HepG2 (cell line): ENCODE data around the gene PIK3R1. TPM values are rescaled to one million over a fixed set of nuclear protein-coding genes. Genes with fewer than 3 reads are reported as not detected.

Experiments used
- ARHGAP35 ChIP-seq: sonication (generic); formaldehyde crosslinking; IDR thresholded peaks from 2 replicates; pipeline ENCODE4 v1.9.0; 2022; ENCODE audit warnings: mild to moderate bottlenecking, inconsistent platforms, moderate library complexity, missing genetic modification reagents, borderline replicate concordance
- BRCA1 ChIP-seq: sonication (generic); formaldehyde crosslinking; IDR thresholded peaks from 2 replicates; pipeline ENCODE4 v1.4.0; 2020; ENCODE audit warnings: missing genetic modification reagents
- HOXA7 ChIP-seq: sonication (generic); formaldehyde crosslinking; IDR thresholded peaks from 2 replicates; pipeline ENCODE4 v1.8.1; 2022; ENCODE audit warnings: mild to moderate bottlenecking, missing genetic modification reagents, moderate library complexity
- JUN ChIP-seq: sonication (generic); formaldehyde crosslinking; IDR thresholded peaks from 2 replicates; pipeline ENCODE4 v1.4.0; 2020; ENCODE audit warnings: mild to moderate bottlenecking, missing genetic modification reagents
- NFATC3 ChIP-seq: sonication (generic); formaldehyde crosslinking; IDR thresholded peaks from 2 replicates; pipeline ENCODE4 v1.5.1; 2020; ENCODE audit warnings: mild to moderate bottlenecking, missing genetic modification reagents
- NFRKB ChIP-seq: fragments of 450-650 bp; IDR thresholded peaks from 2 replicates; pipeline ENCODE4 v1.6.1; 2017
- NONO ChIP-seq, 2 experiments: fragments of 450-650 bp in 1 of 2; sonication (generic) in 1 of 2; formaldehyde crosslinking in 1 of 2; IDR thresholded peaks in 1 of 2; conservative IDR thresholded peaks in 1 of 2; 2 replicates each; pipeline versions ENCODE4 v1.6.1 to v1.8.0; 2017 to 2022; ENCODE audit warnings: mild to moderate bottlenecking in 1 of 2, missing genetic modification reagents in 1 of 2, moderate library complexity in 1 of 2
- RORA ChIP-seq: sonication (generic); formaldehyde crosslinking; IDR thresholded peaks from 2 replicates; pipeline ENCODE4 v1.5.0; 2020; ENCODE audit warnings: mild to moderate bottlenecking, missing genetic modification reagents, moderate library complexity
- SMAD9 ChIP-seq: sonication (generic); formaldehyde crosslinking; IDR thresholded peaks from 2 replicates; pipeline ENCODE4 v1.5.1; 2020; ENCODE audit warnings: mild to moderate bottlenecking, missing genetic modification reagents
- XBP1 ChIP-seq: sonication (generic); formaldehyde crosslinking; IDR thresholded peaks from 2 replicates; pipeline ENCODE4 v1.5.0; 2020; ENCODE audit warnings: missing genetic modification reagents
- ZFP1 ChIP-seq: IDR thresholded peaks from 2 replicates; pipeline ENCODE4 v1.6.1; 2016
- ZFX ChIP-seq: sonication (generic); formaldehyde crosslinking; IDR thresholded peaks from 2 replicates; pipeline ENCODE4 v1.4.0; 2020; ENCODE audit warnings: mild to moderate bottlenecking, low read depth, missing genetic modification reagents, moderate library complexity
- ZNF24 ChIP-seq: fragments of 450-650 bp; IDR thresholded peaks from 2 replicates; pipeline ENCODE4 v1.6.1; 2017; ENCODE audit warnings: antibody characterized with exemption, mild to moderate bottlenecking
- ZNF296 ChIP-seq: sonication (generic); formaldehyde crosslinking; conservative IDR thresholded peaks from 2 replicates; pipeline ENCODE4 v1.5.0; 2020; ENCODE audit warnings: mild to moderate bottlenecking, missing genetic modification reagents
- ZNF598 ChIP-seq: sonication (generic); formaldehyde crosslinking; IDR thresholded peaks from 2 replicates; pipeline ENCODE4 v1.5.1; 2020; ENCODE audit warnings: mild to moderate bottlenecking, missing genetic modification reagents, borderline replicate concordance
- ZNF619 ChIP-seq: sonication (generic); formaldehyde crosslinking; IDR thresholded peaks from 2 replicates; pipeline ENCODE4 v1.4.0; 2020; ENCODE audit warnings: mild to moderate bottlenecking, missing genetic modification reagents
- ZNF749 ChIP-seq: sonication (generic); formaldehyde crosslinking; IDR thresholded peaks from 2 replicates; pipeline ENCODE4 v1.8.0; 2022; ENCODE audit warnings: mild to moderate bottlenecking, missing genetic modification reagents, moderate library complexity, borderline replicate concordance
- ZNF773 ChIP-seq: sonication (generic); formaldehyde crosslinking; IDR thresholded peaks from 2 replicates; pipeline ENCODE4 v1.4.0; 2020; ENCODE audit warnings: missing genetic modification reagents, borderline replicate concordance
- polyA plus RNA-seq, 8 experiments: library from polyadenylated mRNA; depleted of rRNA in 3 of 8; stranded (reverse) in 7 of 8; unstranded in 1 of 8; fragments of >200 nt; fragmentation: Illumina TruSeq in 4 of 8; extraction: Trizol in 4 of 8; gene quantifications; 2 replicates each; pipeline versions ENCODE4 v1.2.1 to v1.2.3, GENCODE V29; 2011 to 2016; ENCODE audit warnings: low read depth in 4 of 8, missing spikeins in 1 of 8, mixed read lengths in 1 of 8; ENCODE audit not compliant: insufficient read depth in 1 of 8
- total RNA-seq, 5 experiments: library from RNA; depleted of rRNA; stranded (reverse); fragments of >200 nt; fragmentation: Illumina TruSeq; extraction: Trizol; gene quantifications; 2 replicates each; pipeline ENCODE4 v1.2.3, GENCODE V29; 2016; ENCODE audit warnings: low read depth in 1 of 5
- TF ChIP-seq, protein P1 (sequence below): sonication (generic); formaldehyde crosslinking; IDR thresholded peaks from 2 replicates; pipeline ENCODE4 v1.4.0; 2020; ENCODE audit warnings: low read depth, missing genetic modification reagents
- TF ChIP-seq, protein P2 (sequence below): sonication (generic); formaldehyde crosslinking; IDR thresholded peaks from 2 replicates; pipeline ENCODE4 v1.4.0; 2020; ENCODE audit warnings: missing genetic modification reagents
- TF ChIP-seq, protein P3 (sequence below): sonication (generic); formaldehyde crosslinking; conservative IDR thresholded peaks from 2 replicates; pipeline ENCODE4 v1.8.1; 2023; ENCODE audit warnings: missing genetic modification reagents
- TF ChIP-seq, protein P4 (sequence below): sonication (generic); formaldehyde crosslinking; IDR thresholded peaks from 2 replicates; pipeline ENCODE4 v1.9.0; 2021; ENCODE audit warnings: missing genetic modification reagents, mild to moderate bottlenecking, borderline replicate concordance

Gene PIK3R1
- total and polyA plus RNA-seq, 2 of the 13 experiments (the other 11 are each of a cell fraction or from before 2014, with no cell fraction given): 8.4 to 21.3 TPM

DNA sequence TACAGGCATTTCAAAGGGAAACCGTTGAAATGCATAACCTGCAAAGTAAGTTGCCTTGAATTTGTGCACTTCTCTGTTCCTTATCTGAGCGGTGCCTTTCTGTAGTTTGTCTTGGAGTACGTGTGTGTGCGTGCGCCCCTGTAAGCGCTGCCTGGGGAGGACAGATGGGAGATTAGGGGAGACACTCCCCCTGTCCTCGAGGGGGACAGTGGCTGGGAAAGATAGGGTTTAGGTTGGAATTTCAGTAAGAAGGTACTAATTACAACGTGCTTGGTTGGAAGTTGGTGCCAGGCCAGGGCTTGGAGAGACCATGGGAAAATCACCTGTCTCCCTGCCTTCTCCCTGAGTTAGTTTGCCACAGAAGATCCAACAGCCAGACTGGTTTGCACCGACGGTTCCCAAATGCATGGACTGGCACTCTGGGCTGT lies 73.2 kb downstream of the PIK3R1 start (continued):
- TF ChIP-seq, protein P1, sequence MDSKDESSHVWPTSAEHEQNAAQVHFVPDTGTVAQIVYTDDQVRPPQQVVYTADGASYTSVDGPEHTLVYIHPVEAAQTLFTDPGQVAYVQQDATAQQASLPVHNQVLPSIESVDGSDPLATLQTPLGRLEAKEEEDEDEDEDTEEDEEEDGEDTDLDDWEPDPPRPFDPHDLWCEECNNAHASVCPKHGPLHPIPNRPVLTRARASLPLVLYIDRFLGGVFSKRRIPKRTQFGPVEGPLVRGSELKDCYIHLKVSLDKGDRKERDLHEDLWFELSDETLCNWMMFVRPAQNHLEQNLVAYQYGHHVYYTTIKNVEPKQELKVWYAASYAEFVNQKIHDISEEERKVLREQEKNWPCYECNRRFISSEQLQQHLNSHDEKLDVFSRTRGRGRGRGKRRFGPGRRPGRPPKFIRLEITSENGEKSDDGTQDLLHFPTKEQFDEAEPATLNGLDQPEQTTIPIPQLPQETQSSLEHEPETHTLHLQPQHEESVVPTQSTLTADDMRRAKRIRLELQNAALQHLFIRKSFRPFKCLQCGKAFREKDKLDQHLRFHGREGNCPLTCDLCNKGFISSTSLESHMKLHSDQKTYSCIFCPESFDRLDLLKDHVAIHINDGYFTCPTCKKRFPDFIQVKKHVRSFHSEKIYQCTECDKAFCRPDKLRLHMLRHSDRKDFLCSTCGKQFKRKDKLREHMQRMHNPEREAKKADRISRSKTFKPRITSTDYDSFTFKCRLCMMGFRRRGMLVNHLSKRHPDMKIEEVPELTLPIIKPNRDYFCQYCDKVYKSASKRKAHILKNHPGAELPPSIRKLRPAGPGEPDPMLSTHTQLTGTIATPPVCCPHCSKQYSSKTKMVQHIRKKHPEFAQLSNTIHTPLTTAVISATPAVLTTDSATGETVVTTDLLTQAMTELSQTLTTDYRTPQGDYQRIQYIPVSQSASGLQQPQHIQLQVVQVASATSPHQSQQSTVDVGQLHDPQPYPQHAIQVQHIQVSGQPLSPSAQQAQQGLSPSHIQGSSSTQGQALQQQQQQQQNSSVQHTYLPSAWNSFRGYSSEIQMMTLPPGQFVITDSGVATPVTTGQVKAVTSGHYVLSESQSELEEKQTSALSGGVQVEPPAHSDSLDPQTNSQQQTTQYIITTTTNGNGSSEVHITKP (CRISPR knock-in tag): no peak
- no peak for TF ChIP-seq XBP1 (CRISPR knock-in tag)
- no peak for TF ChIP-seq SMAD9
- no peak for TF ChIP-seq ZNF749
- TF ChIP-seq ZFX (CRISPR knock-in tag): no peak
- no peak for TF ChIP-seq ZFP1
- no peak for TF ChIP-seq ZNF773 (CRISPR knock-in tag)
- no peak for TF ChIP-seq BRCA1
- TF ChIP-seq ZNF619 (CRISPR knock-in tag): 0 out of 2 replicates have a peak, but pooled peaks have one; percentile 41
- no peak for TF ChIP-seq ARHGAP35 (CRISPR knock-in tag)
- TF ChIP-seq, protein P2, sequence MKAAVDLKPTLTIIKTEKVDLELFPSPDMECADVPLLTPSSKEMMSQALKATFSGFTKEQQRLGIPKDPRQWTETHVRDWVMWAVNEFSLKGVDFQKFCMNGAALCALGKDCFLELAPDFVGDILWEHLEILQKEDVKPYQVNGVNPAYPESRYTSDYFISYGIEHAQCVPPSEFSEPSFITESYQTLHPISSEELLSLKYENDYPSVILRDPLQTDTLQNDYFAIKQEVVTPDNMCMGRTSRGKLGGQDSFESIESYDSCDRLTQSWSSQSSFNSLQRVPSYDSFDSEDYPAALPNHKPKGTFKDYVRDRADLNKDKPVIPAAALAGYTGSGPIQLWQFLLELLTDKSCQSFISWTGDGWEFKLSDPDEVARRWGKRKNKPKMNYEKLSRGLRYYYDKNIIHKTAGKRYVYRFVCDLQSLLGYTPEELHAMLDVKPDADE (CRISPR knock-in tag): no peak
- TF ChIP-seq, protein P3, sequence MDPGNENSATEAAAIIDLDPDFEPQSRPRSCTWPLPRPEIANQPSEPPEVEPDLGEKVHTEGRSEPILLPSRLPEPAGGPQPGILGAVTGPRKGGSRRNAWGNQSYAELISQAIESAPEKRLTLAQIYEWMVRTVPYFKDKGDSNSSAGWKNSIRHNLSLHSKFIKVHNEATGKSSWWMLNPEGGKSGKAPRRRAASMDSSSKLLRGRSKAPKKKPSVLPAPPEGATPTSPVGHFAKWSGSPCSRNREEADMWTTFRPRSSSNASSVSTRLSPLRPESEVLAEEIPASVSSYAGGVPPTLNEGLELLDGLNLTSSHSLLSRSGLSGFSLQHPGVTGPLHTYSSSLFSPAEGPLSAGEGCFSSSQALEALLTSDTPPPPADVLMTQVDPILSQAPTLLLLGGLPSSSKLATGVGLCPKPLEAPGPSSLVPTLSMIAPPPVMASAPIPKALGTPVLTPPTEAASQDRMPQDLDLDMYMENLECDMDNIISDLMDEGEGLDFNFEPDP (CRISPR knock-in tag): no peak
- TF ChIP-seq HOXA7 (CRISPR knock-in tag): no peak
- TF ChIP-seq, protein P4, sequence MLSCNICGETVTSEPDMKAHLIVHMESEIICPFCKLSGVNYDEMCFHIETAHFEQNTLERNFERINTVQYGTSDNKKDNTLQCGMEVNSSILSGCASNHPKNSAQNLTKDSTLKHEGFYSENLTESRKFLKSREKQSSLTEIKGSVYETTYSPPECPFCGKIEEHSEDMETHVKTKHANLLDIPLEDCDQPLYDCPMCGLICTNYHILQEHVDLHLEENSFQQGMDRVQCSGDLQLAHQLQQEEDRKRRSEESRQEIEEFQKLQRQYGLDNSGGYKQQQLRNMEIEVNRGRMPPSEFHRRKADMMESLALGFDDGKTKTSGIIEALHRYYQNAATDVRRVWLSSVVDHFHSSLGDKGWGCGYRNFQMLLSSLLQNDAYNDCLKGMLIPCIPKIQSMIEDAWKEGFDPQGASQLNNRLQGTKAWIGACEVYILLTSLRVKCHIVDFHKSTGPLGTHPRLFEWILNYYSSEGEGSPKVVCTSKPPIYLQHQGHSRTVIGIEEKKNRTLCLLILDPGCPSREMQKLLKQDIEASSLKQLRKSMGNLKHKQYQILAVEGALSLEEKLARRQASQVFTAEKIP (CRISPR knock-in tag): no peak
- TF ChIP-seq NONO (IDR thresholded peaks at IDR 0.05): no peak
- no peak for TF ChIP-seq NONO (CRISPR knock-in tag; conservative IDR thresholded peaks at IDR 0.05)
- TF ChIP-seq ZNF296 (CRISPR knock-in tag): no peak
- peak; percentile 58; the same call in 1 of the 2 replicates for TF ChIP-seq ZNF598 (CRISPR knock-in tag)
- no peak for TF ChIP-seq RORA
- TF ChIP-seq NFATC3 (CRISPR knock-in tag): 0 out of 2 replicates have a peak, but pooled peaks have one; percentile 22
- no peak for TF ChIP-seq NFRKB
- TF ChIP-seq JUN (CRISPR knock-in tag): no peak
- no peak for TF ChIP-seq ZNF24
